GM21360 (cell line): ENCODE measurements around the gene DBP.
"Not testable (repeated sequence)": the region's sequence is repeated elsewhere in the genome, so short reads cannot be mapped to it uniquely, and the experiment has no call there.

Experiments
- ATAC-seq: cut with Tn5 transposase; IDR thresholded peaks from one replicate; pipeline ENCODE4 v1.9.1; 2021; ENCODE audit warnings: mild to moderate bottlenecking, moderate library complexity; ENCODE audit not compliant: unreplicated experiment

DBP gene

GRCh38 chr19:48668332-48668731 is 31.2 kb upstream of the DBP start:
- no peak for ATAC-seq

GRCh38 chr19:48665786-48666185 is 28.6 kb upstream of the DBP start:
- ATAC-seq: no peak

GRCh38 chr19:48664476-48664875 is 27.3 kb upstream of the DBP start:
- no peak for ATAC-seq

- ATAC-seq: no peak
Observed at GRCh38 chr19:48663667-48664066, 26.5 kb upstream of the DBP start.

GRCh38 chr19:48661711-48662090 is 24.5 kb upstream of the DBP start:
- no peak for ATAC-seq

GRCh38 chr19:48660852-48661710 is 23.9 kb upstream of the DBP start:
- ATAC-seq: peak; percentile 62

- ATAC-seq: no peak
Observed at GRCh38 chr19:48659768-48660167, 22.6 kb upstream of the DBP start.

- no peak for ATAC-seq
Observed at GRCh38 chr19:48658483-48658882, 21.3 kb upstream of the DBP start.

- ATAC-seq: not testable (repeated sequence)
Observed at GRCh38 chr19:48657828-48658227, 20.6 kb upstream of the DBP start.

GRCh38 chr19:48656840-48657474 is 19.8 kb upstream of the DBP start:
- no peak for ATAC-seq

- no peak for ATAC-seq
Observed at GRCh38 chr19:48654299-48655059, 17.3 kb upstream of the DBP start.

GRCh38 chr19:48651683-48652048 is 14.5 kb upstream of the DBP start:
- no peak for ATAC-seq

GRCh38 chr19:48650974-48651682 is 13.9 kb upstream of the DBP start:
- no peak for ATAC-seq

- no peak for ATAC-seq
Observed at GRCh38 chr19:48648134-48648533, 11.0 kb upstream of the DBP start.

- ATAC-seq: no peak
Observed at GRCh38 chr19:48646722-48647216, 9.6 kb upstream of the DBP start.

GRCh38 chr19:48646001-48646721 is 9.0 kb upstream of the DBP start, which contains the start of gene CA11:
Gene CA11, minus strand, starts transcription at chr19:48646187. Its CDS starts 555 bp downstream, at chr19:48645632.
- ATAC-seq: peak; percentile 69

- no peak for ATAC-seq
Observed at GRCh38 chr19:48645620-48646000, 8.4 kb upstream of the DBP start.

GRCh38 chr19:48644839-48645619 is 7.8 kb upstream of the DBP start:
- ATAC-seq: no peak

GRCh38 chr19:48644355-48644754 is 7.2 kb upstream of the DBP start:
- no peak for ATAC-seq
